SK-N-MC (cell line): ENCODE measurements around the gene UNC79.

Experiments used
- EZH2 ChIP-seq: fragments of 200-600 bp; sonication (generic); IDR thresholded peaks from one replicate; pipeline ENCODE4 v1.6.1; 2017; ENCODE audit warnings: antibody characterized with exemption
- POLR2AphosphoS5 ChIP-seq: IDR thresholded peaks from 2 replicates; pipeline ENCODE4 v1.6.1; 2012; ENCODE audit warnings: mild to moderate bottlenecking, low read depth, low read length, borderline replicate concordance

DNA sequence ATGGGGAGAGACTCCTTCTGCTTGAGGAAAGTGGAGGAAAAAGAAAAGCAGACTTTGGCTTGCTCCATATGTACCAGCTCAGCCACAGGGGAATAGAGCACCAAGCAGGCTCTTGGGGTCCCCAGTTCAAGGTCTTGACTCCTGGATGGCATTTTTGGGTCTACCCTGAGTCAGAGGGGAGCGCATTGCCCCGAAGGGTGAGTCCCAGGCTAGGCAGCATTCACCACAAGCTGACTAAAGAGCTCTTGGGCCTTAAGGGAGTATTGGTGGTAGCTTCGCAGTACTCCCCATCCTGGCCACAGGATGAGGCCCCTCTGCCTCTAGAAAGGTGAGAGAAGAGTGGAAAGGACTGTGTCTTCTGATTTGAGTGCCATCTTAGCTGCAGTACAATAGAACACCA, 19.8 kb upstream of the UNC79 start:
- TF ChIP-seq EZH2 = no peak
- no peak for TF ChIP-seq POLR2AphosphoS5
